HCEC 1CT (cell line): ENCODE measurements around the gene CNBP.
"Not testable (repeated sequence)": the region's sequence is repeated elsewhere in the genome, so short reads cannot be mapped to it uniquely, and the experiment has no call there.

Experiments used
- DNase-seq: peaks from one replicate; pipeline ENCODE4 v3.0.0-alpha.2; 2017

CNBP gene

GRCh38 chr3:129183569-129184395 lies at the start of gene CNBP:
CNBP (minus strand) TSS chr3:129183896; CDS start chr3:129171757, 12,139 bp downstream.
- peak; percentile 97 for DNase-seq

DNA sequence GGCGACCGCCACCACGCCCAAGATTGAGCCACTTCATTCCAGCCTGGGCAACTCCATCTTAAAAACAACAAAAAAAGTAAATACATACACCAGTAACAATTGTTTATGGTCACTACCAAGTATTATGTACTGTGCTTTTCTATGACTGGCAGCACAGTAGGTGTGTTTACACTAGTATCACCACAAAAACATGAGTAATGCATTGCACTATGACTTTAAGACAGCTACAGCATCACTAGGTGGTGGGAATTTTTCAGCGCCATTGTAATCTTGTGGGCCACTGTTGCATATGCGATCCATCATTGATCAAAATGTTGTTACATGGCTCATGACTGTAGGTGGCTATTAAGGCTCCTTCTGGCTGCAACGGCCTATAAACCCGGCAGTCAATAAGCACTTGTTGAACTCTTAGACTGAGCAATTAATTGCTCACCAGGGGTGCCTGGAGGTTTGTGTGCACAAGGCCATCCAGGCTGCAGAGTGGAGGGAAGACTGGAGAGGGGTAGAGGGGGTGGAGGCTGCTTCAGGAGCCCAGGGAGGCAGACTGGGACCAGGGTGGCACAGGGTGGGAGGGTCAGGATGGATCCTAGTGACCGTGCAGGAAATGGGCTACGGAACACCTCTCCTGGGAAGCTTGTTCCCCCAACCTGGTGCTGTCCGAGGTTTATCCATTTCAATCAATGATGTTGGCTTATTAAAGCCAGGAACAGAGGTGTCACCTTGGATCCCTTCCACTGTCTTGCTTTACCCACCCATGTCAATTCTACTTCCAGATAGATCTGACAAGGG lies 47.8 kb upstream of the CNBP start:
- DNase-seq: peak; percentile 88

GRCh38 chr3:129230311-129231019 lies 46.8 kb upstream of the CNBP start:
- DNase-seq: peak; percentile 96

GRCh38 chr3:129228891-129229585 lies 45.3 kb upstream of the CNBP start:
- DNase-seq: peak; percentile 97

DNA sequence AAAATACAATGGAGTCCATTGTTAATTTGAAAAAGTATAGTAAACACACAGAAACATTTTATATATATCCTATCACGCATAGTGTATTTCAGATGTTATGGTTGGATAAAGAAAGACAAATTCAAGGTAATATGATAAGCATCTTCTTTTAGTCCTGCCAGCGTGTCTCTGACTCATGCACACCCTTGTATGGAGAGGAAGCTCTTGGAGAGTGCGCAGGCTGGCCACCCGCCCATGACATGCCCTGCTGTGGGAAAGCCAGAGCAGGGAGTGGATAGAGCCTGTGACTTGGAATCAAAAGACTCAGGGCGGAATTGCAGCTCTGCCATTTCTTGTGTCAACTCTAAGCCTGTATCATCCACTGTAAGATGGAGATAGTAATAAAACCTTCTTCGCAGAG lies 42.7 kb upstream of the CNBP start:
- peak; percentile 91 for DNase-seq

GRCh38 chr3:129224984-129225393 lies 41.3 kb upstream of the CNBP start:
- peak; percentile 68 for DNase-seq

- DNase-seq: not testable (repeated sequence)
These were observed 40.7 kb upstream of the CNBP start for GRCh38 chr3:129224387-129224786.

- DNase-seq: no peak
These were observed 35.0 kb upstream of the CNBP start for GRCh38 chr3:129218742-129219141.

DNA sequence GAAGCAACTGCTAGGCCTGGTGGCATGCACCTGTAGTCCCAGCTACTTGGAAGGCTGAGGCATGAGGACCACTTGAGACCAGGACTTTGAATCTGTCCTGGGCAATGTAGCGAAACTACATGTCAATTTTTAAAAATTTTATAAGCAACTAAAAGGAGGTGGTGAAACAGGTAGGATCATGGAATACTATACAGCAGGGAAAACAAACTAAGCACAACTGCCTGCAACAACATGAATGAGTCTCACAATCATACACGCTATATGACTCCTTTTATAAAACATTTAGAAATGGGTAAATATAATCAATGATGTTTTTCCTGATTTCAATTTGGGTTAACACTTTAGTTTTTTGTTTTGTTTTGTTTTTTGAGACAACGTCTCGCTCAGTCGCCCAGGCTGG lies 29.5 kb upstream of the CNBP start:
- DNase-seq: no peak

- peak; percentile 70 for DNase-seq
These were observed 28.1 kb upstream of the CNBP start for GRCh38 chr3:129211772-129212171.

GRCh38 chr3:129211345-129211744 lies 27.6 kb upstream of the CNBP start:
- no peak for DNase-seq

DNA sequence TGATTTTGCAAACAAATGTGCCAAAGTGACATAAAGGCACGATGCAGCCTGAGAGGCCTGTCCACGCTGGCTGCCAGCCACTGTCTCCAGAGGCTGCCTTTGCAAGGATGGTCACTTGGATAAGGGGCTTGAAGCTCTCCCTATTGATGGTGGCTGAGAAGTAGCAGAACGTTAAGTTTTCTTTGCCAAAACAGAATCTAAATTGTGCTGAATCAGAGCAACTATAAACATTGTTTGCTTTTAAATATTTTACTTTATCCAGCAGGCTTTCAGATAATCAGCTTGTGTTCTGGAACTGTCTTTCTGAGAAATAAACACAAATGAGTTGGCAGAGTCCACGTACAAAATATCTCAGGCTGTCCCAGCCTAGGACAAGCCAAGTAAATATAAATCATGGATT lies 23.8 kb upstream of the CNBP start:
- no peak for DNase-seq

DNA sequence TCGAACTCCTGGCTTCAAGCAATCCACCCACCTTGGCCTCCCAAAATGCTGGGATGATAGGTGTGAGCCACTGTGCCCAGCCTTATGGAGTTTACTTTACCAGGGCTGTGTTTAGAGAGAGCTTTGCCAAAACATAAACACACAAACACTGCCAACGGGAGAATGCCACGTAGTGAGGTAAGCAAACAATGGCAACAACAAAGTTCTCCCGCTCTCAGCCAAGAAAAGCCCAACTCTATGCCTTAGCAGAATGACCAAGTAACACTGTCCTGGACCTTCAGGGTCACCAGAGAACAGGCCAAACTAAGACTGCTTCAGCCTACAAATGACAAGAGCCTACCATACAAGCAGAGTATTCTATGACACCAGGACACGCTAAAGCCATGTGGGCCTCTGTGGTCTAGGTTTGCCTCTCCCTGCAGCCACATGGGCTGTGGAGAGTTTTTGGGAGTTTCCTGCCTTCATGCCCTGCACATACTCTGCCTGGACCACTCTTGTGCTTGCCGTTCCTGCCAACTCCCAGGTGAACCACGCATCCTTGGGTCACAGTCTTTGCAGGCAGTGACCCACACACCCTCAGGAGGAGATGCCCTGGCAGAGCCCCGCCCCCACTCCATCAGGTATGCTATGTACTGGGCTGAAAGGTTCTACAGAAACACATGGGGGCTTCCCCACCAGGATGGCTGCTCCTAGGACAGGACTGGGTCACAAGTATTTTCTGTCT lies 21.6 kb upstream of the CNBP start:
- DNase-seq: no peak

- no peak for DNase-seq
These were observed 20.8 kb upstream of the CNBP start for GRCh38 chr3:129204473-129204872.

- no peak for DNase-seq
These were observed 15.7 kb upstream of the CNBP start for GRCh38 chr3:129199366-129199765.

DNA sequence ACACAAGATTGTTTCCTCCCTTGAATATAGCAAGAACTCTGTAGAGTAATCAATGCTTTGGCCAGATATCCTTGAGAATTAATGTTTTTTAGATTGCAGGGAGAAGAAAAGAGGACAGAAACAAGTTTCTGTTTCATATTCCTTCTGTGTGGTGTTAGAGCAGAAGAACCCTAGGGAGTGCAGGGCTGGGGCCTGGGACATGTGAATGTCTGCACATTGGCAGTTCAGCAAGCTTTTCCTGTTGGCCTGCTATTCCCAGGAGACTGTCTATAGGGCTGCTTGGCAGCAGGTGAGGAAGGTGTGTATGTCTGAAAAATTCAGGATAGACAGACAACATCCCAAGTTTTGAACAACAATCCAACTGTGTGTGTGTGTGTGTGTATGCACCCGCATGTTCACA lies 13.6 kb upstream of the CNBP start:
- DNase-seq: no peak

DNA sequence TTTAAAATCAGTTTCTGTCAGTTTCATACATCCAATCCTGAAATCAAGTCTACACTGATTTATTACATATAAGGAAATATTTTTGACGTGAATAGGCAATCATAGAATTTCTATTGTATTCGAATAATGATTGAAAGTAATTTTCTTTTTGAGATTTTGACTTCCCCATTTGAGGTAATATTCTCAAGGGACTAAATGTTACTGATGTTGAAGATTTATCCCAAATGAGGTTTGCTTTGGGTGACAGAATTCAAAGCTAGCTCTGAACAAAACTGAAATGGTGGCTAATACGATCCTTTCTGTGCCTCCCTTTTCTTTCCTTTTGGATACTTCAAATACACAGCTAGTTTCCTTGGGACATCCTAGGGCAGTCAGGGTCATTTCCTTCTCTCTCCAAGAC lies 12.9 kb upstream of the CNBP start:
- no peak for DNase-seq

- peak; percentile 92 for DNase-seq
These were observed 12.1 kb upstream of the CNBP start for GRCh38 chr3:129195731-129196256.

DNA sequence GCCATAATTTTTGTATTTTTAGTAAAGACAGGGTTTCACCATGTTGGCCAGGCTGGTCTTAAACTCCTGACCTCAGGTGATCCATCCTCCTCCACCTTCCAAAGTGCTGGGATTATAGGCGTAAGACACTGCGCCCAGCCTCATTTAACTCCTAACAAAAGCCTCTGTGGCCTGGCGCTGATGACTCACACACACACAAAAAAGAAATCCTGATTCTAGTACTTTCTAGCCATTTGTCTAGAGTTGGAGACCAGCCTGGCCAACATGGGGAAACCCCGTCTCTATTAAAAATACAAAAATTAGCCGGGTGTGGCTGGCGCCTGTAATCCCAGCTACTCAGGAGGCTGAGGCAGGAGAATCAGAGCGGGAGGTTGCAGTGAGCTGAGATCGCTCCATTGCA lies 6.1 kb upstream of the CNBP start:
- DNase-seq: not testable (repeated sequence)

DNA sequence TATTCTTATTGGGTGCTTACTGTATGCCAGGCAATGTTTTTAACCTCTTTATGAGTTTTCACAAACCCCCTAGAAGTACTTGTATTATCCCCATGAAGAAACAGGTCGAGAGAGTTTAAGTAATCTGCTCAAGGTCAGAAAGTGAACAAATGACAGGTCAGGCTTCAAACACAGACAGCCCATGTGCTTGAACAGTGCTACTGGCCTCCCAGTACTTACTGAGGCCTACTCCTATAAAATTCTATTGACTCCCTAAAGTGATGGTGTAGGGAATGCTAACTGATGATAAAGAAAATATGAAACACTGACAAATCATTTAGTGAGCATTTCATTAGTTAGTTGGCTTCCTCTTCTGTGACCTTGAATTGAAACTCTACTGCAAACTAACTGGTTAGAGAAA lies 4.2 kb upstream of the CNBP start:
- no peak for DNase-seq

GRCh38 chr3:129185783-129186182 lies 2.1 kb upstream of the CNBP start:
- DNase-seq: no peak
